RWPE1 (cell line): Measurements from ENCODE around the gene SNTG2.

Source experiments
- CTCF ChIA-PET: fragments of 350-600 bp; sonication (Branson Sonifier 250); formaldehyde crosslinking; extraction: SDS; loops from one replicate; lab custom pipeline; 2021; lab: Yijun Ruan, JAX
- POLR2A ChIA-PET: fragments of 400-600 bp; formaldehyde crosslinking; extraction: SDS; loops from one replicate; lab custom pipeline; 2020; ENCODE audit warnings: antibody characterized with exemption; ENCODE audit not compliant: low non-redundant PET; lab: Yijun Ruan, JAX
- DNase-seq: peaks from one replicate; pipeline ENCODE4 v3.0.0; 2012; ENCODE audit warnings: low spot score
- H3K27ac ChIP-seq: fragments of 450-650 bp; 2 replicates; pipeline ENCODE4 v1.5.1; 2017
- TF ChIP-seq, protein P1 (sequence below): fragments of 450-650 bp; conservative IDR thresholded peaks from 2 replicates; pipeline ENCODE4 v1.5.1; 2017; ENCODE audit warnings: low read depth, mild to moderate bottlenecking

The SNTG2 gene

DNA sequence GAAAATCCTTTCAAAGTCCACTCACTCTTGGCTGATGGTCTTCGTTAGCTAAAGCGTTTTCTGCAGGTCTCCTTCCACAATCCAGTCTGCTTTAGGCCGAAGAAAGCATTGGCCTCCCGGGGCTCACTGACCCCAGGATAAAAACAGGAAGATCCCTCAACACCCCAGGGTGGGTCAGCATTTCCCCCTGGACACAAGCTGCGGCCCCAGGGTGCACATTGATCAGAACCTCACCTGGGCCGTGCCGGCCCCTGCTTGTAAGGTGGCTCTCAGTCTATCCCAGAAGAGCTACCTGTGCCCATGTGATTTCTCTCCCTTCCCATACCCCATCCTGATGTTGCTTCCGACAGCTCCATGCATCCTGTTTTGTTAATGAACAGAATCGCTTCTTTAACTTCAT, 349.6 kb downstream of the SNTG2 start:
- TF ChIP-seq, protein P1, sequence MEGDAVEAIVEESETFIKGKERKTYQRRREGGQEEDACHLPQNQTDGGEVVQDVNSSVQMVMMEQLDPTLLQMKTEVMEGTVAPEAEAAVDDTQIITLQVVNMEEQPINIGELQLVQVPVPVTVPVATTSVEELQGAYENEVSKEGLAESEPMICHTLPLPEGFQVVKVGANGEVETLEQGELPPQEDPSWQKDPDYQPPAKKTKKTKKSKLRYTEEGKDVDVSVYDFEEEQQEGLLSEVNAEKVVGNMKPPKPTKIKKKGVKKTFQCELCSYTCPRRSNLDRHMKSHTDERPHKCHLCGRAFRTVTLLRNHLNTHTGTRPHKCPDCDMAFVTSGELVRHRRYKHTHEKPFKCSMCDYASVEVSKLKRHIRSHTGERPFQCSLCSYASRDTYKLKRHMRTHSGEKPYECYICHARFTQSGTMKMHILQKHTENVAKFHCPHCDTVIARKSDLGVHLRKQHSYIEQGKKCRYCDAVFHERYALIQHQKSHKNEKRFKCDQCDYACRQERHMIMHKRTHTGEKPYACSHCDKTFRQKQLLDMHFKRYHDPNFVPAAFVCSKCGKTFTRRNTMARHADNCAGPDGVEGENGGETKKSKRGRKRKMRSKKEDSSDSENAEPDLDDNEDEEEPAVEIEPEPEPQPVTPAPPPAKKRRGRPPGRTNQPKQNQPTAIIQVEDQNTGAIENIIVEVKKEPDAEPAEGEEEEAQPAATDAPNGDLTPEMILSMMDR = no peak
- POLR2A ChIA-PET = no interaction called here
- DNase-seq = no peak
- CTCF ChIA-PET = no interaction called here
- no peak overlapping the region for H3K27ac ChIP-seq

DNA sequence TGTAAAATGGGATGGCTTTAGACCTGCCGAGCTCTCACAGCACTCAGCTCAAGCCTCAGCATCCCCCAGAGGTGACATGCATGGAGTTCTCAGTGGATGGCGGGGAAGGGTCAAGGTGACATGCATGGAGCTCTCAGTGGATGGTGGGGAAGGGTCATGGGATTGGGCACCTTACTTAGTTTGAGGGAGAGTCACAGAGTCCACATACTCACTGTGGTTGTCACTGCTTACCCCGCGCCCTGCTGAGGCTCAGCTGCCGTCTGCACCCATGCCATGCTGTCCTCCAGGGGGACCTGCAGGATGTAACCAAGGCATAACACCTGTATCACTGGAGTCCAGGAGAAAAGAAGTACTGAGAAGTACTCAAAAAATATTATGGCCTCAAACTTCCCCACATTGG, 350.4 kb downstream of the SNTG2 start:
- POLR2A ChIA-PET = no interaction called here
- TF ChIP-seq, protein P1 = no peak
- no peak overlapping the region for H3K27ac ChIP-seq
- DNase-seq = no peak
- CTCF ChIA-PET = no interaction called here

DNA sequence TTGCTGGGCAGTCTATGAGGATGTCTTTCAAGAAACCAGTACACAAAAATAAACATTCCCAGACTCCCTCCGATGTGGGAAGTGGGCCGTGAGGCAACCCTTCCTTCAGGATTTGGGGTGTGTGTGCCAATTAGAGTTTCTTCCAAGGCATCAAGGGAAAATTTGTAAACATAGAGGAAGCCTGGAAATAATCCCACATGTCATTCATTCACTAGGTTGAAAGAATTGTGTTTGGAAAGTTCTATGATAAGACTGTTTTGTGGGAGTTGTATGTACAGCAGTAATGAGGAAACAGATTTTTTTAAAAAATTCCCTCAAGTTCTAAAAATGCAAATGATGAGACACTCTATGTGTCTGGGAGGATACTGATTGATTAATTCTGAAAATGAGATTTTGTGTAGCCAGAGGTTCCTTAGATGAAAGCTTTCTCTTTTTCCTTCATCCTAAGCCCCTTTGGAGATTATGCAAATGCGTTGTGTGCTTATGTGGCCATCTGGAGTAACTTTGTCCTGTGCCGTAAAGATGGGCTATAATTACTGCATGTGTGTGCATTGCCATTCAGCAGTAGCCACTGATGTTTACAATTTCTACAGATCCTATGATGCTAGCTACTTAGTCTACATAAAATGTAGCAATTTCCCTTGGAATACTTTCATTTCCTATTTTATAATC, 354.8 kb downstream of the SNTG2 start:
- POLR2A ChIA-PET = no interaction called here
- H3K27ac ChIP-seq = no peak overlapping the region
- no peak for DNase-seq
- TF ChIP-seq, protein P1 = no peak
- CTCF ChIA-PET = no interaction called here

DNA sequence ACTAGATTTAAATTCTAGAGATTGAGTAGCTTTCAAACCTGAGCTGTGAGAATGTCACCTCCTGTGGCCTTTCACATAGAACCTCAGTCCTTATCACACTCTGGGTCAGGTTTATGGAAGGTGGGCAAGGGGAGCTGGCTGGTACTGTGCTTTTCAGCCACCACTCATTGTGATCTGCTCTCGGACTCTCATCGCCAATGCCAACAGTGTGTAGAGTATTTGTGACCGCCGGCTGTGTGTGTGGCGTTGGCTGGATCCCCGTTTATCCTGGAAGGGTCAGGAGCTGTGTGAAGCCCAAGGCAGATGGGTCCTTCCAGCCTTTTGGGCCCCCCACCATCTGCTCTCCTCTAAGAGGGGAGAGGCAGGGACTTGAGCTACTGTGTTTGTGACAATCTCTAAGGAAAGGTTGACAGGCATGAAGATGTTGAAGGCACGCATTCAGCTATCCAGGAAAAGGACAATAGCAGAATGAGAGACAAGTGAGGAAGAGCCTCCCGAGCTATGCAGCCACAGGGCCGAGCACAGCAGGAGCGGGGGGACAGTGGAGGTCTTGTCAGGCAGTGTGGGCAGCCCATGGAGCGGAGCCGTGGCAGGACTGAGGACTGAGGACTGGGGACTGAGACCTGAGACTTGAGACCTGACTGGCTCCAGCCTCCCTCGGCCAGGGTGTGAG, 355.5 kb downstream of the SNTG2 start:
- CTCF ChIA-PET = no interaction called here
- POLR2A ChIA-PET = no interaction called here
- TF ChIP-seq, protein P1 = no peak
- H3K27ac ChIP-seq = no peak overlapping the region
- no peak for DNase-seq

DNA sequence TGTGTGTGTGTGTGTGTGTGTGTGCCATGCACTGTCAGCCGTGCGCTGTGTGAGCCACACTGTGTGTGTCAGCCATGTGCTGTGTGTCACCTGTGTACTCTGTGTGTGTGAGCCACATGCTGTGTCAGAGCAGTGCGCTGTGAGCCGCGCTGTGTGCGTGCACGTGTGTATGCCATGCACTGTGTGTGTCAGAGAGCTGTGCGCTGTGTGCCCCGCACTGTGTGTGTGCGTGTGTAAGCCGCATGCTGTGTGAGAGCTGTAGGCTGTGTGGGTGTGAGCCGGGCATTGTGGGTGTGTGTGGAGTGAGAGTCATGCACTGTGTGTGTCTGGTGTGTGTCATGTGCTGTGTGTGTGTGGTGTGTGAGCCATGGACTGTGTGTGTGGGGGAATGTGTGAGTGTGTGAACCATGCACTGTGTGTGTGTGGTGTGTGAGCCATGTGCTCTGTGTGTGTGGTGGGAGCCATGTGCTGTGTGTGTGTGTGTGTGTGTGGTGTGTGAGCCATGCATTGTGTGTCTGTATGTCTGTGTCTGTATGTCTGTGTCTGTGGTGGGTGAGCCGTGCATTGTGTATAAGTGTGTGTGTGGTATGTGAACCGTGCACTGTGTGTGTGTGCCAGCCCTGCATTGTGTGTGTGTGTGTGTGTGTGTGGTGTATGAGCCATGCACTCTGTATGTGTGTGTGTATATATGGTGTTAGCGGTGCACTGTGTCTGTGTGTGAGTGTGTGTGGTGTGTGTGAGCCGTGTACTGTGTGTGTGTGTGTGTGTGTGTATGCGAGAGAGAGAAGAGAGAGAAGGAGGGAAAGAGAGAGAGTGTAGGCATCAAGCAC, 356.3 kb downstream of the SNTG2 start:
- ChIA-PET POLR2A (no interaction called here), CTCF (no interaction called here)
- TF ChIP-seq, protein P1 = no peak

DNA sequence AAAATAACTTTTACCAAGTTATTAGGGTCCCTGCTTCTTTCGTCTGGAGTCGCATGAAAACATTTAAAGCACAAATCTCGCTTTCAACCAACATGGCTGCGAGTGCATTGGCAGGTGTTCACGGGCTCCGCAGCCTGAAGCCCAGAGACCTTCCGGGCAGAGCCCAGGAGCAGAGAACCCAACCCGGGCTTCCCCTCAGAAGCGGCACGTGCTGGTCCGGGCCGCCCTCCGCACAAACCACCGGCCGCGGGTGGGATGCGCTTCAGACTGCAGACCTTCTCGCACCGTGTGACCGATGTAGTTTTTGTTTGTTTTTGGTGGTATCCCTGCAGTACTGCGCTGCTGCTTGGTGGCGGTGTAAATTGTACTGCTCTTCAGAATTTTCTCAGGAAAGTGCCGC, 357.0 kb downstream of the SNTG2 start:
- TF ChIP-seq, protein P1 = no peak
- no peak overlapping the region for H3K27ac ChIP-seq
- no peak for DNase-seq
- ChIA-PET POLR2A (no interaction called here), CTCF (no interaction called here)

More for the DNA sequence above, 356.3 kb downstream of the SNTG2 start:
- no peak overlapping the region for H3K27ac ChIP-seq
- DNase-seq = no peak
